ENCODE results near the gene RNF148. TPM values are rescaled to one million over a fixed set of nuclear protein-coding genes. Genes with fewer than 3 reads are reported as not detected.

Gene RNF148
- total and polyA plus RNA-seq, 7 donors, result 0.05 TPM; not detected in 6

GRCh38 chr7:122715183-122715582 is 12.5 kb upstream of the RNF148 start:
- no peaks in the 10 kb centered on the region for H3K27me3 ChIP-seq (ENCODE audit: insufficient read depth in 3 of 3, low read length in 2 of 3)
- 90 to 98% (median 92%) methylated on average over 3 of the region's 3 CpGs for WGBS, 3 donors
- H3K4me1 ChIP-seq, result no peaks in the 10 kb centered on the region
- H3K27ac ChIP-seq, result no peak overlapping the region
- H3K9me3 ChIP-seq, result no peaks in the 10 kb centered on the region
- no peaks in the 10 kb centered on the region for H3K36me3 ChIP-seq (ENCODE audit: insufficient read depth in 1 of 2, low read depth in 1 of 2)
- no peak for ATAC-seq
- no peak for DNase-seq
- intact Hi-C loops (cut with DNase I), result no loop called here
- no peak for TF ChIP-seq CTCF (IDR thresholded peaks at IDR 0.05)
- no peak overlapping the region for H3K4me3 ChIP-seq

GRCh38 chr7:122710916-122711315 is 8.2 kb upstream of the RNF148 start:
- no peak overlapping the region for H3K27ac ChIP-seq
- DNase-seq (no peak), ATAC-seq (no peak)
- 58 to 78% (median 58%) methylated on average over 1 of the region's 1 CpG for WGBS, 3 donors
- H3K9me3 ChIP-seq, result no peaks in the 10 kb centered on the region
- TF ChIP-seq CTCF (IDR thresholded peaks at IDR 0.05), result no peak
- intact Hi-C loops (cut with DNase I), result no loop called here
- no peaks in the 10 kb centered on the region for H3K36me3 ChIP-seq (ENCODE audit: insufficient read depth in 1 of 2, low read depth in 1 of 2)
- H3K27me3 ChIP-seq (ENCODE audit: insufficient read depth in 3 of 3, low read length in 2 of 3), result no peaks in the 10 kb centered on the region
- H3K4me1 ChIP-seq, result no peaks in the 10 kb centered on the region
- no peak overlapping the region for H3K4me3 ChIP-seq

GRCh38 chr7:122709930-122710646 is 7.4 kb upstream of the RNF148 start:
- Histone ChIP-seq H3K27ac (no peak overlapping the region), H3K9me3 (no peaks in the 10 kb centered on the region), H3K4me3 (no peak overlapping the region), H3K36me3 (ENCODE audit: insufficient read depth in 1 of 2, low read depth in 1 of 2) (no peaks in the 10 kb centered on the region), H3K27me3 (ENCODE audit: insufficient read depth in 3 of 3, low read length in 2 of 3) (no peaks in the 10 kb centered on the region), H3K4me1 (no peaks in the 10 kb centered on the region)
- WGBS, 3 donors, result 74 to 83% (median 75%) methylated on average over 7 of the region's 7 CpGs
- intact Hi-C loops (cut with DNase I), result no loop called here
- ATAC-seq (no peak), DNase-seq (no peak)
- no peak for TF ChIP-seq CTCF (IDR thresholded peaks at IDR 0.05)

GRCh38 chr7:122706836-122707235 is 4.1 kb upstream of the RNF148 start:
- no peaks in the 10 kb centered on the region for H3K27me3 ChIP-seq (ENCODE audit: insufficient read depth in 3 of 3, low read length in 2 of 3)
- ATAC-seq (no peak), DNase-seq (no peak)
- H3K9me3 ChIP-seq, result no peaks in the 10 kb centered on the region
- intact Hi-C loops (cut with DNase I), result no loop called here
- H3K27ac ChIP-seq, result no peak overlapping the region
- no peaks in the 10 kb centered on the region for H3K4me1 ChIP-seq
- 32 to 58% (median 39%) methylated on average over 2 of the region's 2 CpGs for WGBS, 3 donors
- no peak for TF ChIP-seq CTCF (IDR thresholded peaks at IDR 0.05)
- H3K4me3 ChIP-seq, result no peak overlapping the region
- H3K36me3 ChIP-seq (ENCODE audit: insufficient read depth in 1 of 2, low read depth in 1 of 2), result no peaks in the 10 kb centered on the region

- intact Hi-C loops (cut with DNase I), result no loop called here
- no peaks in the 10 kb centered on the region for H3K27me3 ChIP-seq (ENCODE audit: insufficient read depth in 3 of 3, low read length in 2 of 3)
- no peaks in the 10 kb centered on the region for H3K36me3 ChIP-seq (ENCODE audit: insufficient read depth in 1 of 2, low read depth in 1 of 2)
- H3K9me3 ChIP-seq, result no peaks in the 10 kb centered on the region
- H3K27ac ChIP-seq, result no peak within 1 kb of the TSS
- ATAC-seq, result no peak
- H3K4me3 ChIP-seq, result no peak within 1 kb of the TSS
- TF ChIP-seq CTCF (IDR thresholded peaks at IDR 0.05), result no peak
- no peak for DNase-seq
- no peaks in the 10 kb centered on the region for H3K4me1 ChIP-seq
Measured at GRCh38 chr7:122699017-122699416, 3.7 kb downstream of the RNF148 start, which contains the start of gene RNF133. RNF133 (minus strand) TSS chr7:122699117; CDS start chr7:122698918, 199 bp downstream.

Data from psoas muscle (tissue), 8 donors.